HepG2 (cell line): ENCODE measurements around the gene EHD1. TPM values are rescaled to one million over a fixed set of nuclear protein-coding genes. Genes with fewer than 3 reads are reported as not detected.
A peak's percentile ranks its signal among the peaks of the same experiment; 100 is the strongest.

Experiments
- CREB1 ChIP-seq, 2 experiments: fragments of 450-650 bp in 1 of 2; IDR thresholded peaks; 2 replicates each; pipeline ENCODE4 v1.6.1; 2016 to 2017; ENCODE audit warnings: control low read depth in 1 of 2, mild to moderate bottlenecking in 1 of 2, missing compliant biosample characterization in 1 of 2, missing genetic modification characterization in 1 of 2
- MAZ ChIP-seq, 2 experiments: sonication (generic) in 1 of 2; formaldehyde crosslinking in 1 of 2; IDR thresholded peaks; 2 replicates each; pipeline versions ENCODE4 v1.5.0 to v1.6.1; 2012 to 2020; ENCODE audit warnings: low read depth in 2 of 2, mild to moderate bottlenecking in 2 of 2, borderline replicate concordance in 1 of 2, improper control_type of control experiment in 1 of 2, low read length in 1 of 2, missing genetic modification reagents in 1 of 2, moderate library complexity in 1 of 2
- MBNL3 ChIP-seq: fragments of 250-450 bp; sonication (Bioruptor Pico); conservative IDR thresholded peaks from 2 replicates; pipeline ENCODE4 v1.8.0; 2022; ENCODE audit warnings: mild to moderate bottlenecking, inconsistent platforms
- NR3C1 ChIP-seq: sonication (generic); formaldehyde crosslinking; IDR thresholded peaks from 2 replicates; pipeline ENCODE4 v1.4.0; 2020; ENCODE audit warnings: missing genetic modification reagents
- RXRB ChIP-seq: IDR thresholded peaks from 2 replicates; pipeline ENCODE4 v1.6.1; 2016; ENCODE audit warnings: borderline replicate concordance, missing genetic modification reagents, missing compliant biosample characterization
- SOX6 ChIP-seq, 2 experiments: fragments of 450-650 bp in 1 of 2; sonication (generic) in 1 of 2; formaldehyde crosslinking in 1 of 2; IDR thresholded peaks; 2 replicates each; pipeline versions ENCODE4 v1.4.0 to v1.6.1; 2017 to 2020; ENCODE audit warnings: antibody characterized with exemption in 1 of 2, mild to moderate bottlenecking in 1 of 2, missing genetic modification reagents in 1 of 2
- SRSF9 ChIP-seq: fragments of 200-400 bp; formaldehyde crosslinking; IDR thresholded peaks from 2 replicates; pipeline ENCODE4 v1.6.1; 2018; ENCODE audit warnings: borderline replicate concordance, mild to moderate bottlenecking, low read depth, low read length; ENCODE audit not compliant: insufficient read depth, poor library complexity, severe bottlenecking
- ZIK1 ChIP-seq: sonication (generic); formaldehyde crosslinking; IDR thresholded peaks from 2 replicates; pipeline ENCODE4 v1.5.0; 2020; ENCODE audit warnings: mild to moderate bottlenecking, low read depth, missing genetic modification reagents, borderline replicate concordance
- ZNF207 ChIP-seq: fragments of 450-650 bp; IDR thresholded peaks from 2 replicates; pipeline ENCODE4 v1.6.1; 2016; ENCODE audit warnings: antibody characterized with exemption, borderline replicate concordance
- ZNF296 ChIP-seq: sonication (generic); formaldehyde crosslinking; conservative IDR thresholded peaks from 2 replicates; pipeline ENCODE4 v1.5.0; 2020; ENCODE audit warnings: mild to moderate bottlenecking, missing genetic modification reagents
- ZNF317 ChIP-seq: sonication (generic); formaldehyde crosslinking; IDR thresholded peaks from 2 replicates; pipeline ENCODE4 v1.5.0; 2020; ENCODE audit warnings: mild to moderate bottlenecking, missing genetic modification reagents
- polyA plus RNA-seq, 8 experiments: library from polyadenylated mRNA; depleted of rRNA in 3 of 8; stranded (reverse) in 7 of 8; unstranded in 1 of 8; fragments of >200 nt; fragmentation: Illumina TruSeq in 4 of 8; extraction: Trizol in 4 of 8; gene quantifications; 2 replicates each; pipeline versions ENCODE4 v1.2.1 to v1.2.3, GENCODE V29; 2011 to 2016; ENCODE audit warnings: low read depth in 4 of 8, missing spikeins in 1 of 8, mixed read lengths in 1 of 8; ENCODE audit not compliant: insufficient read depth in 1 of 8
- total RNA-seq, 5 experiments: library from RNA; depleted of rRNA; stranded (reverse); fragments of >200 nt; fragmentation: Illumina TruSeq; extraction: Trizol; gene quantifications; 2 replicates each; pipeline ENCODE4 v1.2.3, GENCODE V29; 2016; ENCODE audit warnings: low read depth in 1 of 5
- TF ChIP-seq, protein P1 (sequence below): sonication (generic); formaldehyde crosslinking; IDR thresholded peaks from 2 replicates; pipeline ENCODE4 v1.4.0; 2020; ENCODE audit warnings: missing genetic modification reagents
- TF ChIP-seq, protein P2 (sequence below): sonication (generic); formaldehyde crosslinking; IDR thresholded peaks from 2 replicates; pipeline ENCODE4 v1.4.0; 2020; ENCODE audit warnings: missing genetic modification reagents

The EHD1 gene
- total and polyA plus RNA-seq, 2 of the 13 experiments (the other 11 are each of a cell fraction or from before 2014, with no cell fraction given), result 23.6 to 26.6 TPM

DNA sequence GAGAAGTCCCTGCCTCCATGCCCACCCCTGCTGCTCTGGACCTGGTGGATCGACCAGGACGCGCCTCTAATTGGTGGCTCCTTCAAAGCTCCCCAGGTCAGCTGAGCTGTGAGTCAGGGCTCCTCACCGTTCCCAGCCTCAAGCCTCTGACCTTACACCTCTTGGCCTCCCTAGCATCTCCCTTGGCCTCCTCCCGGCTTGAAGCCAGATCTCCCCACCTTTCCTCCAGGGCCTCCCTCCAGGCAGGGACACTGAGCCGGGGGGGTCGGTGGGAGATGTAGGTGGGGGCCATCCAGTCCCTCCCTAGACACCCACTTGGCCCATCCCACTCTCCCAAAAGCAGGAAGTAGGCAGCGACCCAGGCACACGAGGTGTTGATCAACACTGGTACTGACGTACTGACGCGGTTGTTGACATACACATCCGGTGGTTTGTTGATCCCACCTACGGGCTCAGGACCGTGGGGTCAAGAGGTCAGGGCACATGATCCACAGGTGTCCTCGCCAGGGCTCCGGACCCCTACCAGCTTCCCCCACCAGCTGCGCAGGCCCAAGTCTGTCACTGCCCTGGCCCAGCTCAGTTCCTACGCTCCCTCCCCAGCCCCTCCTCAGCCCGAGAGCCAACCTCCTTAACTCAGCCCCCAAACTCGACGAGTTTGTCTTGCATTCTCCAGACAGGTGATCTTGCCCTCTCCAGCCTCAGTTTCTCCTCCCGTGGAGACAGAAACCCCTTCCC lies 37.8 kb upstream of the EHD1 start (continued):
- no peak for TF ChIP-seq NR3C1 (CRISPR knock-in tag)
- TF ChIP-seq ZNF317, result no peak
- TF ChIP-seq, protein P1, sequence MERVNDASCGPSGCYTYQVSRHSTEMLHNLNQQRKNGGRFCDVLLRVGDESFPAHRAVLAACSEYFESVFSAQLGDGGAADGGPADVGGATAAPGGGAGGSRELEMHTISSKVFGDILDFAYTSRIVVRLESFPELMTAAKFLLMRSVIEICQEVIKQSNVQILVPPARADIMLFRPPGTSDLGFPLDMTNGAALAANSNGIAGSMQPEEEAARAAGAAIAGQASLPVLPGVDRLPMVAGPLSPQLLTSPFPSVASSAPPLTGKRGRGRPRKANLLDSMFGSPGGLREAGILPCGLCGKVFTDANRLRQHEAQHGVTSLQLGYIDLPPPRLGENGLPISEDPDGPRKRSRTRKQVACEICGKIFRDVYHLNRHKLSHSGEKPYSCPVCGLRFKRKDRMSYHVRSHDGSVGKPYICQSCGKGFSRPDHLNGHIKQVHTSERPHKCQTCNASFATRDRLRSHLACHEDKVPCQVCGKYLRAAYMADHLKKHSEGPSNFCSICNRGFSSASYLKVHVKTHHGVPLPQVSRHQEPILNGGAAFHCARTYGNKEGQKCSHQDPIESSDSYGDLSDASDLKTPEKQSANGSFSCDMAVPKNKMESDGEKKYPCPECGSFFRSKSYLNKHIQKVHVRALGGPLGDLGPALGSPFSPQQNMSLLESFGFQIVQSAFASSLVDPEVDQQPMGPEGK, result peak; percentile 85
- no peak for TF ChIP-seq SRSF9
- no peak for TF ChIP-seq ZNF207
- TF ChIP-seq SOX6 (IDR thresholded peaks at IDR 0.05), result no peak
- TF ChIP-seq SOX6 (CRISPR knock-in tag; IDR thresholded peaks at IDR 0.05), result peak; percentile 33; the same call in 1 of the 2 replicates
- no peak for TF ChIP-seq MBNL3 (CRISPR knock-in tag)
- no peak for TF ChIP-seq MAZ (IDR thresholded peaks at IDR 0.05; ENCODE audit: borderline replicate concordance, low read depth, low read length)
- no peak for TF ChIP-seq MAZ (CRISPR knock-in tag; IDR thresholded peaks at IDR 0.05; ENCODE audit: low read depth)
- TF ChIP-seq RXRB (CRISPR knock-in tag), result peak; percentile 17; the same call in 1 of the 2 replicates
- TF ChIP-seq ZNF296 (CRISPR knock-in tag), result no peak
- peak; percentile 60; the same call in 1 of the 2 replicates for TF ChIP-seq CREB1 (IDR thresholded peaks at IDR 0.05)
- no peak for TF ChIP-seq CREB1 (CRISPR knock-in tag; IDR thresholded peaks at IDR 0.05)
- TF ChIP-seq, protein P2, sequence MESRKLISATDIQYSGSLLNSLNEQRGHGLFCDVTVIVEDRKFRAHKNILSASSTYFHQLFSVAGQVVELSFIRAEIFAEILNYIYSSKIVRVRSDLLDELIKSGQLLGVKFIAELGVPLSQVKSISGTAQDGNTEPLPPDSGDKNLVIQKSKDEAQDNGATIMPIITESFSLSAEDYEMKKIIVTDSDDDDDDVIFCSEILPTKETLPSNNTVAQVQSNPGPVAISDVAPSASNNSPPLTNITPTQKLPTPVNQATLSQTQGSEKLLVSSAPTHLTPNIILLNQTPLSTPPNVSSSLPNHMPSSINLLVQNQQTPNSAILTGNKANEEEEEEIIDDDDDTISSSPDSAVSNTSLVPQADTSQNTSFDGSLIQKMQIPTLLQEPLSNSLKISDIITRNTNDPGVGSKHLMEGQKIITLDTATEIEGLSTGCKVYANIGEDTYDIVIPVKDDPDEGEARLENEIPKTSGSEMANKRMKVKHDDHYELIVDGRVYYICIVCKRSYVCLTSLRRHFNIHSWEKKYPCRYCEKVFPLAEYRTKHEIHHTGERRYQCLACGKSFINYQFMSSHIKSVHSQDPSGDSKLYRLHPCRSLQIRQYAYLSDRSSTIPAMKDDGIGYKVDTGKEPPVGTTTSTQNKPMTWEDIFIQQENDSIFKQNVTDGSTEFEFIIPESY, result no peak
- no peak for TF ChIP-seq ZIK1
